KMS-11 (cell line): Measurements from ENCODE around the gene GAN.
"Not testable (repeated sequence)": the region's sequence is repeated elsewhere in the genome, so short reads cannot be mapped to it uniquely, and the experiment has no call there.

ENCODE experiments used
- H2AFZ ChIP-seq: fragments of 200-600 bp; sonication (generic); 2 replicates; pipeline ENCODE4 v1.6.1; 2016; ENCODE audit warnings: antibody characterized with exemption, mixed run types, low read depth
- H3K27ac ChIP-seq: fragments of 200-600 bp; sonication (generic); 2 replicates; pipeline ENCODE4 v1.6.1; 2016; ENCODE audit warnings: mild to moderate bottlenecking, mixed run types
- H3K27me3 ChIP-seq: fragments of 200-600 bp; sonication (generic); 2 replicates; pipeline ENCODE4 v1.6.1; 2017; ENCODE audit warnings: mild to moderate bottlenecking, low read depth, mixed run types, moderate library complexity; ENCODE audit not compliant: insufficient read depth
- H3K36me3 ChIP-seq: fragments of 200-600 bp; sonication (generic); 2 replicates; pipeline ENCODE4 v1.6.1; 2017; ENCODE audit warnings: mild to moderate bottlenecking, mixed run types; ENCODE audit not compliant: insufficient read depth
- H3K4me1 ChIP-seq: fragments of 200-600 bp; sonication (generic); 2 replicates; pipeline ENCODE4 v1.6.1; 2016; ENCODE audit warnings: mild to moderate bottlenecking, low read depth, mixed run types; ENCODE audit not compliant: poor library complexity, severe bottlenecking
- H3K4me2 ChIP-seq: fragments of 200-600 bp; sonication (generic); 2 replicates; pipeline ENCODE4 v1.7.0; 2016; ENCODE audit warnings: mild to moderate bottlenecking, mixed run types
- H3K4me3 ChIP-seq: fragments of 200-600 bp; sonication (generic); IDR thresholded peaks from 2 replicates; pipeline ENCODE4 v1.6.1; 2017; ENCODE audit warnings: low read depth, low read length, mixed read lengths; ENCODE audit not compliant: insufficient read depth
- H3K79me2 ChIP-seq: fragments of 200-600 bp; sonication (generic); 2 replicates; pipeline ENCODE4 v1.6.1; 2016; ENCODE audit warnings: low read depth, mixed run types; ENCODE audit not compliant: insufficient read depth
- H3K9ac ChIP-seq: fragments of 200-600 bp; sonication (generic); 2 replicates; pipeline ENCODE4 v1.6.1; 2016; ENCODE audit warnings: mild to moderate bottlenecking, mixed run types
- H4K20me1 ChIP-seq: fragments of 200-600 bp; sonication (generic); 2 replicates; pipeline ENCODE4 v1.6.1; 2016; ENCODE audit warnings: mild to moderate bottlenecking, mixed run types; ENCODE audit not compliant: insufficient read depth
- CTCF ChIP-seq: fragments of 200-600 bp; sonication (generic); conservative IDR thresholded peaks from 2 replicates; pipeline ENCODE4 v1.6.1; 2017; ENCODE audit warnings: low read depth, mild to moderate bottlenecking, antibody characterized with exemption, low read length, moderate library complexity, mixed read lengths

Gene GAN

DNA sequence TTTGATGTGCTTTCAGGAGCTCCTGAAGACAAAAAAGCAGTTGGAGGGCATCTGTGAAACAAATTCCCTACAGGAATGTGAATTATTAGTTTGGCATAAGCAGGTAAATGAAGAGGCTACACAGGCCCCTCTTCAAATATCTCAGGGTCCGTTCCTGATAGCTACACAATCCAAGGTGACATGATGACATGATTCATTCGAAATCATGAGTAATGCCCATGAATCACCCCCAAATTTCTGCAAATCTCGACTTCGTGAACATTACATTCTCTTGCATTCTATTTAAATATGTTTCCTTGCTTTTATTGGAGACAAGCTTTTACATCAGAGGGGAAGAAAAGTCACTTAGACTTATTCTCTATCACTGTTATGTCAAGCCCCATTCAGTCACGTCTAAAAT, 22.3 kb downstream of the GAN start:
- Histone ChIP-seq H3K4me3 (no peak overlapping the region), H3K4me2 (no peak overlapping the region), H3K9ac (no peak overlapping the region), H3K36me3 (no peaks in the 10 kb centered on the region), H3K79me2 (no peaks in the 10 kb centered on the region), H3K27ac (no peak overlapping the region), H4K20me1 (no peaks in the 10 kb centered on the region), H3K4me1 (no peaks in the 10 kb centered on the region), H2AFZ (no peak overlapping the region), H3K27me3 (no peaks in the 10 kb centered on the region)
- no peak for TF ChIP-seq CTCF

DNA sequence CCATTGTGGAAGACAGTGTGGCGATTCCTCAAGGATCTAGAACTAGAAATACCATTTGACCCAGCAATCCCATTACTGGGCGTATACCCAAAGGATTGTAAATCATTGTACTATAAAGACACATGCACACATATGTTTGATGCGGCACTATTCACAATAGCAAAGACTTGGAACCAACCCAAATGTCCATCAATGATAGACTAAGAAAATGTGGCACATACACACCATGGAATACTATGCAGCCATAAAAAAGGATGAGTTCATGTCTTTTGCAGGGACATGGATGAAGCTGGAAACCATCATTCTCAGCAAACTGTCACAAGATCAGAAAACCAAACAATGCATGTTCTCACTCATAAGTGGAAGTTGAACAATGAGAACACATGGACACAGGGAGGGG, 30.4 kb downstream of the GAN start:
- not testable (repeated sequence) for H2AFZ ChIP-seq, H4K20me1 ChIP-seq, H3K4me1 ChIP-seq, H3K27me3 ChIP-seq, H3K4me3 ChIP-seq, H3K79me2 ChIP-seq, H3K36me3 ChIP-seq, H3K27ac ChIP-seq, H3K9ac ChIP-seq, H3K4me2 ChIP-seq

DNA sequence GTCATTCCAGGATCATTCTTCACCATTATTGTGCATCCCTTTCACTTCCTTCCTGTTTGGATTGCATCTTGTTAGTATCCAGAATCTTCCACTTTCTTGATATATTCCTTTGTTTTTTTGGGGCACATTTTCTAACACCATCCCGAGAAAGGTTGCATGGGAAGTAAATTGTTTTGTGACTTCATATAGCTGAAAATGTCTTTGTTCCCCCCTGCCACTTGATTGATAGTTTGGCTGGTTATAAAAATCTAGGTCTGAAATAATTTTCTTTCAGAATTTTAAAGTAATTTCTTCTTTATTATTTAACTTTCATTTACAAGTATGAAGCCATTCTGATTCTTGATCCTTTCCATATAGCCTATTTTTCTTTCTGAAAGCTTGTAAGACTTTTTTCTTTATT, 32.7 kb downstream of the GAN start:
- no peak overlapping the region for H3K27ac ChIP-seq
- no peaks in the 10 kb centered on the region for H3K36me3 ChIP-seq
- H3K4me1 ChIP-seq = no peaks in the 10 kb centered on the region
- no peak overlapping the region for H3K9ac ChIP-seq
- H2AFZ ChIP-seq = no peak overlapping the region
- H3K27me3 ChIP-seq = no peaks in the 10 kb centered on the region
- no peak overlapping the region for H3K4me2 ChIP-seq
- H3K4me3 ChIP-seq = no peak overlapping the region
- H4K20me1 ChIP-seq = no peaks in the 10 kb centered on the region
- no peak for TF ChIP-seq CTCF
- H3K79me2 ChIP-seq = no peaks in the 10 kb centered on the region

GRCh38 chr16:81349608-81350305, 35.0 kb downstream of the GAN start:
- no peaks in the 10 kb centered on the region for H3K79me2 ChIP-seq

More at GRCh38 chr16:81349608-81350305, 35.0 kb downstream of the GAN start:
- Histone ChIP-seq H3K9ac (no peak overlapping the region), H3K36me3 (no peaks in the 10 kb centered on the region), H3K27ac (no peak overlapping the region), H4K20me1 (no peaks in the 10 kb centered on the region), H3K4me2 (no peak overlapping the region), H2AFZ (no peak overlapping the region), H3K4me3 (no peak overlapping the region), H3K27me3 (no peaks in the 10 kb centered on the region), H3K4me1 (no peaks in the 10 kb centered on the region)
- no peak for TF ChIP-seq CTCF
